Mesenteric fat pad (tissue), 1 donor: Measurements from ENCODE around the gene SLC29A3. TPM values are rescaled to one million over a fixed set of nuclear protein-coding genes. Genes with fewer than 3 reads are reported as not detected.

Experiments
- DNase-seq: peaks from one replicate; pipeline ENCODE4 v3.0.0-alpha.2; 2020; ENCODE audit warnings: low spot score
- total RNA-seq: library from RNA; stranded (reverse); fragmentation: NEBNext Ultra II Directional; extraction: Animal tissue kit (Norgen Biotek cat#: 25700); gene quantifications from one replicate; pipeline ENCODE4 v1.2.1, GENCODE V29; 2021
- donor health status: DM: yes; HTN: yes; CAD: no.

The SLC29A3 gene
- total RNA-seq, 1 donor from 2014 or later, result 6.9 TPM

GRCh38 chr10:71409516-71410104 is 90.6 kb downstream of the SLC29A3 start:
- peak; percentile 41 for DNase-seq

Other genes with a start within 250 kb of the SLC29A3 start
- 5.3 TPM for gene UNC5B, start 106.7 kb upstream of the SLC29A3 start, total RNA-seq
- 9.7 TPM for gene CDH23, start 77.7 kb downstream of the SLC29A3 start, total RNA-seq